ENCODE measurements around the gene PPP1R26. TPM values are rescaled to one million over a fixed set of nuclear protein-coding genes. Genes with fewer than 3 reads are reported as not detected.
A peak's percentile ranks its signal among the peaks of the same experiment; 100 is the strongest.

PPP1R26 gene
- total and polyA plus RNA-seq, 5 donors = 14.5 to 23.8 (median 18.7) TPM

DNA sequence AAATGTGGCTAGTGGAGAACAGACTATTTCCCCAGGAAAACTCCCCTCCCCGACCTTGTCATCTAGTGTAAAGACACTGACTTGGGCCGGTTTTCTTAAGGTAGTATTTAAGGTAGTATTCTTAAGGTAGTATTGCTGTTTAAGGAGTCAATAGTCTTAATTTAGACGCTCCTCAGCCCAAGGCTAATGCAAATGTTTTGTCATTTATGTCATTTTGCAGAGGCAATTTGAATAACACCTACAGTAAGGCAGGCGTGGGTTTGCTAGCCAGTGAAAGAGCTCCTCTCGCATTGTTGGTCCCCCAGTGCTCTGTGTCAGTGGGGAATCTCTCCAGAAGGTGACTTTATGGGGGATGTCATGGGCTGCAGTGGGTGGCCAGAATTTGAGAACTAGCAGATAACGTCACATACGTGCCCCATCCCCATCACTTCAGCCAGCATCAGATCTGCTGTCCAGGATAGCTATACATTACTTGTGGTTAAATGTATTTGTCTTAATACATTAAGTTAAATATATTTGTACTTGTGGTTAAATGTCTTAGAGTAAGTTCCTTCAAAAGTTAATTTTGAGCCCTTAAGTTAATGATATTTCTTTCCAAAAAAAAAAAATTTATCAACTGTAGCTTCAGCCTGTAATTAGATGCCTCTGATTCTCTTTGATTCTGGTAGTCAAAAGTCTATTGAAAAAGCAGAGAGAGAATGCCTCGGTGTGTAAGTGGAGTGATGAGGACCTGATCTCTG lies 2.6 kb downstream of the PPP1R26 start:
- no peaks in the 10 kb centered on the region for H3K27me3 ChIP-seq (ENCODE audit: control insufficient read depth, insufficient read depth)
- intact Hi-C loops (cut with DNase I) = no loop called here
- H3K4me1 ChIP-seq (ENCODE audit: control insufficient read depth, insufficient read depth, low read length) = peaks cover 4% of the 10 kb centered on the region
- H3K9me3 ChIP-seq (ENCODE audit: control insufficient read depth, low read length) = no peaks in the 10 kb centered on the region
- no peak for ATAC-seq
- no peak for DNase-seq
- H3K27ac ChIP-seq (ENCODE audit: low read length) = no peak overlapping the region
- WGBS = 77% methylated on average over 8 of the region's 8 CpGs
- H3K4me3 ChIP-seq (ENCODE audit: low read length) = no peak overlapping the region

DNA sequence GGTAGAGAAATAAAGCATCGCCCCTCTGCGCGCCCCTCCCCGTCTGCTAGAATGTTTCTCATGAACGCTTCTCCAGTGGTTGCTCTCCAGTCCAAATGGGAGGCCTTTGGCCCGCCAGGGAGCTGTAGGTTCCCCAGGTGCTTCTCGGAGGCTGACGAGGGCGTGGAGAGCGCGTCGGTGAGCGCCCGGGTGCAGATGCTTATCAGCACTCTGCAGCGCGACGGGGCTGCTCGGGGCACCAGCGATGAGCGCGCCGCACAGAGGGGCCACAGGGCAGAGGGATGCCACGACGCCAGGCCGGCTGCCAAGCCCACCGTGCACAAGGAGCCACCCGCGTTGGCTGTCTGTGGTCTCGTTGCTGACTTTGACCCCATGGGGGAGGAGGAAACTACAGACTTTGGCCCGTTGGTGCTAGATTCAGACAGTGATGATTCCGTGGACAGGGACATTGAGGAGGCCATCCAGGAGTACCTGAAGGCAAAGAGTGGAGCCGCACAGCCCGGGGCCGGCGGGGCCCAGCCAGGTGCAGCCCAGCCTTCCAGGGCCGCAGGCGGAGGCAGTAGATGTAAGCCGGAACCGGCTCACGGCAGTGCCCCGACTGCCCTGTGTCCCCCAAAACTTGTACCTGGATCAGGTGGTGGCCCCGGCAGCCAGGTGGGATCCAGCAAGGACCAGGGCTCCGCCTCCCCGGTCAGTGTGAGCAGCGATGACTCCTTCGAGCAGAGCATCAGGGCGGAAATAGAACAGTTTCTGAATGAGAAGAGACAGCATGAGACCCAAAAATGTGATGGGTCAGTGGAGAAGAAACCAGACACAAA lies 5.1 kb downstream of the PPP1R26 start:
- 95% methylated on average over 47 of the region's 47 CpGs for WGBS
- ATAC-seq (no peak), DNase-seq (peak in 1 of 3 donors; percentile 37)
- Histone ChIP-seq H3K27me3 (ENCODE audit: control insufficient read depth, insufficient read depth) (no peaks in the 10 kb centered on the region), H3K4me1 (ENCODE audit: control insufficient read depth, insufficient read depth, low read length) (peaks cover 4% of the 10 kb centered on the region), H3K4me3 (ENCODE audit: low read length) (no peak overlapping the region), H3K27ac (ENCODE audit: low read length) (no peak overlapping the region), H3K9me3 (ENCODE audit: control insufficient read depth, low read length) (no peaks in the 10 kb centered on the region)
- intact Hi-C loops (cut with DNase I) = no loop called here

DNA sequence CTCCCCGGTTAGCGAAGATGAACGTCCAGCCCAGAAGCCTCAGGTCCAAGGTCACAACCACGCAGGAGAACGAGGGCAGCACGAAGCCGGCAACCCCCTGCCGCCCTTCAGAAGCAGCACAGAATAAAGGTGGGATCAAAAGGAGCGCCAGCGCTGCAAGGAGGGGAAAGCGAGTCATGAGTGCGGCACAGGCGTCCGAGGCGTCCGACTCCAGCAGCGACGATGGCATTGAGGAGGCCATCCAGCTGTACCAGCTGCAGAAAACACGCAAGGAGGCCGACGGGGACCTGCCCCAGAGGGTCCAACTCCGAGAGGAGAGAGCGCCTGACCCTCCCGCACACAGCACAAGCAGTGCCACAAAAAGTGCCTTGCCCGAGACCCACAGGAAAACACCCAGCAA lies 5.8 kb downstream of the PPP1R26 start:
- Histone ChIP-seq H3K4me1 (ENCODE audit: control insufficient read depth, insufficient read depth, low read length) (peaks cover 4% of the 10 kb centered on the region), H3K9me3 (ENCODE audit: control insufficient read depth, low read length) (no peaks in the 10 kb centered on the region), H3K27ac (ENCODE audit: low read length) (no peak overlapping the region), H3K27me3 (ENCODE audit: control insufficient read depth, insufficient read depth) (no peaks in the 10 kb centered on the region), H3K4me3 (ENCODE audit: low read length) (no peak overlapping the region)
- peak in 1 of 3 donors; percentile 32 for DNase-seq
- ATAC-seq = no peak
- WGBS = 97% methylated on average over 25 of the region's 25 CpGs
- intact Hi-C loops (cut with DNase I) = no loop called here

DNA sequence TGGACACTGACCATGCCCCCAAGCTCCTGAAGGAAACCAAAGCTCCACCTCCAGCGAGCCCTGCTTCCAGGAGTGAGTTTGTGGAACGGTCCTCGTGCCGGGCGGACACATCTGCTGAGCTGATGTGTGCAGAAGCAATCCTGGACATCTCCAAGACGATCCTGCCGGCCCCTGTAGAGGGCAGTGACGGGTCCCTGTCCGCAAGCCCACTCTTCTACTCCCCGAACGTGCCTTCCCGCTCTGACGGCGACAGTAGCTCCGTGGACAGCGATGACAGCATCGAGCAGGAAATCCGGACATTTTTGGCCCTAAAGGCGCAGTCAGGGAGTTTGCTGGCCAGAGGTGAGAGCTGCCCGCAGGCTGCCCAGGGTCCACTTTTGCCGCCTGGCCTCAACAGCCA lies 6.2 kb downstream of the PPP1R26 start:
- DNase-seq = peak in 1 of 3 donors; percentile 29
- H3K27ac ChIP-seq (ENCODE audit: low read length) = no peak overlapping the region
- intact Hi-C loops (cut with DNase I) = no loop called here
- no peaks in the 10 kb centered on the region for H3K9me3 ChIP-seq (ENCODE audit: control insufficient read depth, low read length)
- 85% methylated on average over 21 of the region's 21 CpGs for WGBS
- H3K27me3 ChIP-seq (ENCODE audit: control insufficient read depth, insufficient read depth) = no peaks in the 10 kb centered on the region
- no peak for ATAC-seq
- H3K4me3 ChIP-seq (ENCODE audit: low read length) = no peak overlapping the region
- peaks cover 2% of the 10 kb centered on the region for H3K4me1 ChIP-seq (ENCODE audit: control insufficient read depth, insufficient read depth, low read length)

DNA sequence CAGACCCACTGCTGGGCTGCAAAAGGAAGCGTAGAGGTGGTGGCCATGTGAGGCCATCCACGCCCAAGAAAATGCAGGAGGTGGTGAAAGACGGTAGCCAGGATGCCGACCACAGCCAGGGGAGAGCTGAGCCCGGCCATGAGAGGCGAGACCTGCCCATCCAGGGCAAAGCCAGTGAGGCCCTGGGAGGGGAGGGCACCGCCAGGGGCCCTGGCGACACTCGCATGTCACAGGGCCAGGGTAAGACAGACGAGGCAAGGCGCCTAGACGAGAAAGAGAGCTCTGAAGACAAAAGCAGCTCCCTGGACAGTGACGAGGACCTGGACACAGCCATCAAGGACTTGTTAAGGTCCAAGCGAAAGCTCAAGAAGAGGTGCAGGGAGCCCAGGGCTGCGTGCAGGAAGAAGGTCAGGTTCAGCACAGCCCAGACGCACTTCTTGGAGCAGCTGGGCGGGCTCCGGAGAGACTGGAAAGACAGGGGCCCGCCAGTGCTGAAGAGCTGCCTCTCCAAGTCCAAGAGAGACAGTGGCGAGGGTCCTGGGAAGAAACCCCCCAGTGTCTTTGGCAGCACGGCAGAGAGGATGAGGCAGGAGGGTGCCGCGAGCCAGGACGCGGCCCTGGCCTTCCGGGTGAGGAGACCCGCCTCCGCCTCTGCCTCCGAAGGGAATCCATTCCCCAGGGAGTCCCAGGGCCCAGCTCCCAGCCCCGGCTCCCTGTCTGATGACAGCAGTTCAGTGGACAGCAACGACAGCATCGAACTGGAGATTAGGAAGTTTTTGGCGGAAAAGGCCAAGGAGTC lies 6.9 kb downstream of the PPP1R26 start:
- H3K9me3 ChIP-seq (ENCODE audit: control insufficient read depth, low read length) = no peaks in the 10 kb centered on the region
- WGBS = 85% methylated on average over 33 of the region's 33 CpGs
- H3K27ac ChIP-seq (ENCODE audit: low read length) = no peak overlapping the region
- no peak overlapping the region for H3K4me3 ChIP-seq (ENCODE audit: low read length)
- peak in 1 of 3 donors; percentile 38 for DNase-seq
- intact Hi-C loops (cut with DNase I) = no loop called here
- no peaks in the 10 kb centered on the region for H3K4me1 ChIP-seq (ENCODE audit: control insufficient read depth, insufficient read depth, low read length)
- H3K27me3 ChIP-seq (ENCODE audit: control insufficient read depth, insufficient read depth) = no peaks in the 10 kb centered on the region
- ATAC-seq = no peak

DNA sequence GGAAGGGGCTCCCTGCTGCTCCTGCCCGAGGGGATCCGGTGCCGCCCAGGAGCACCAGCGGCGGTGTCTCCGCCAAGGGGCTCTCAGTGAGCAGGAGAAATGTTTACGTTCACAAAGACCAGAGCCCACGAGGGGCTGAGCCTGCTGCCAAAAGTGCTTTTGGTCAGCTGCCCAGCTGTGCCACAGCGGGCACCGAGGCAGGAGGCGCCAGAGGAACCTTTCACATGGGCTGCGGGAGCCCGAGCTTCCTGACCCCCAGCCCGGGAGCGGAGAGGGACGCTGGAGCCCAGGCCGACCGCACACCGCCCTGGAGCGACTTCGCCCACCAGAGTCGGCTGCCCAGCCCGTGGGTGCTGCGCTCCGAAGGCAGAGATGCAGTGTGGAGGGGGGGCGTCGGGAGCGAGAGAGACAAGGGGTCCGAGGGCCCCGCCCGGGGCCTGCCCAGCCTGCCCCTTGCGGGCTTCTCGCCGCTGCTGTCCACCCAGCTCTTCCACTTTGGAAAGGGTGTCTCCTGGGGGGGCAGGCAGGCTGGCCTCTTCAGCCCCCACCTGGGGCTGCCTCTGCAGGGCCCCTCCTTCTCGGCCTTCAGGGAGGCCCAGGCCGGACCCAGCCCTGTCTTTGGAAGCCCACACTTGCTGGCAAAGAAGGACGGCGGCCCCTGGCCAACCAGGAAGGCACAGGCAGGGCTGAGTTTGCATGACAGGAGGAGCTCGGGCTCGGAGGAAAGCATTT lies 7.9 kb downstream of the PPP1R26 start:
- Histone ChIP-seq H3K4me1 (ENCODE audit: control insufficient read depth, insufficient read depth, low read length) (no peaks in the 10 kb centered on the region), H3K27me3 (ENCODE audit: control insufficient read depth, insufficient read depth) (no peaks in the 10 kb centered on the region), H3K27ac (ENCODE audit: low read length) (no peak overlapping the region), H3K9me3 (ENCODE audit: control insufficient read depth, low read length) (no peaks in the 10 kb centered on the region), H3K4me3 (ENCODE audit: low read length) (no peak overlapping the region)
- WGBS = 93% methylated on average over 40 of the region's 40 CpGs
- DNase-seq (peak in 1 of 3 donors; percentile 64), ATAC-seq (no peak)
- intact Hi-C loops (cut with DNase I) = no loop called here

DNA sequence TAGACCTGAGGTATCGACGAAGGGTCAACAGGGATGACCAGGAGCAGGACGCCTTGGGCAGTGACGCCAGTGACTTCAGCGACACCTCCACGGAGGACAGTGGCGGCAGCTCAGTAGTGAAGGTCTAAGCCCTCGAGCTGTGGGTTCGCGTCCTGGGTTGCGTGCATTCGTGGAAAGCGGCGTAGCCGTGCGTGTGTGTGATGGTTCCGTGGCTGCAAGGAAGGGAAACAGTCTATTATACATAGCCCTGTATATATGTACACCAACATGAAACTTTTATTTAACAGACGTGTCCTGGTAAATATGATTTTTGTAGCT lies 8.4 kb downstream of the PPP1R26 start:
- intact Hi-C loops (cut with DNase I) = no loop called here
- DNase-seq (no peak), ATAC-seq (no peak)
- WGBS = 97% methylated on average over 18 of the region's 18 CpGs
- Histone ChIP-seq H3K9me3 (ENCODE audit: control insufficient read depth, low read length) (no peaks in the 10 kb centered on the region), H3K4me1 (ENCODE audit: control insufficient read depth, insufficient read depth, low read length) (no peaks in the 10 kb centered on the region), H3K27ac (ENCODE audit: low read length) (no peak overlapping the region), H3K4me3 (ENCODE audit: low read length) (no peak overlapping the region), H3K27me3 (ENCODE audit: control insufficient read depth, insufficient read depth) (no peaks in the 10 kb centered on the region)

DNA sequence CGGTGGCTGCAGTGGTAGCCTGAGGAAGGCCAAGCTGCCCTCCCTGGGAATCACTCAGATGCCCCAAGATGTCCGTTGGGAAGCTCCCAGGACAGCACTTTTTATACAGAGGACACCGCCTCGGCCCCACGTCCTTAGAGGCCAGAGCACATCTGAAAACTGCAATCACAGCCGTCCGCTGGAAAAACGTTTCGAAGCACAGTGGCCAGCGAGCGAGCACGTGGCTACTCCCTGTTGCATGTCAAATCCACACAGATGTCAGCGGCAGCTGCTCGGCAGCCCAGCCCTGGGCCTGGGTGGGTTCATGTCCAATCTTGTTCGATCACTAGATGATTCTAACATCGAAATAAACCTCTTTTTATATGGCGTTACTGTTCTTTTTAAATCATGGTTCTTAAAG lies 8.9 kb downstream of the PPP1R26 start:
- intact Hi-C loops (cut with DNase I) = no loop called here
- H3K27me3 ChIP-seq (ENCODE audit: control insufficient read depth, insufficient read depth) = no peaks in the 10 kb centered on the region
- WGBS = 91% methylated on average over 17 of the region's 17 CpGs
- H3K9me3 ChIP-seq (ENCODE audit: control insufficient read depth, low read length) = no peaks in the 10 kb centered on the region
- no peak overlapping the region for H3K4me3 ChIP-seq (ENCODE audit: low read length)
- ATAC-seq (no peak), DNase-seq (peak in 1 of 3 donors; percentile 23)
- no peak overlapping the region for H3K27ac ChIP-seq (ENCODE audit: low read length)
- no peaks in the 10 kb centered on the region for H3K4me1 ChIP-seq (ENCODE audit: control insufficient read depth, insufficient read depth, low read length)

DNA sequence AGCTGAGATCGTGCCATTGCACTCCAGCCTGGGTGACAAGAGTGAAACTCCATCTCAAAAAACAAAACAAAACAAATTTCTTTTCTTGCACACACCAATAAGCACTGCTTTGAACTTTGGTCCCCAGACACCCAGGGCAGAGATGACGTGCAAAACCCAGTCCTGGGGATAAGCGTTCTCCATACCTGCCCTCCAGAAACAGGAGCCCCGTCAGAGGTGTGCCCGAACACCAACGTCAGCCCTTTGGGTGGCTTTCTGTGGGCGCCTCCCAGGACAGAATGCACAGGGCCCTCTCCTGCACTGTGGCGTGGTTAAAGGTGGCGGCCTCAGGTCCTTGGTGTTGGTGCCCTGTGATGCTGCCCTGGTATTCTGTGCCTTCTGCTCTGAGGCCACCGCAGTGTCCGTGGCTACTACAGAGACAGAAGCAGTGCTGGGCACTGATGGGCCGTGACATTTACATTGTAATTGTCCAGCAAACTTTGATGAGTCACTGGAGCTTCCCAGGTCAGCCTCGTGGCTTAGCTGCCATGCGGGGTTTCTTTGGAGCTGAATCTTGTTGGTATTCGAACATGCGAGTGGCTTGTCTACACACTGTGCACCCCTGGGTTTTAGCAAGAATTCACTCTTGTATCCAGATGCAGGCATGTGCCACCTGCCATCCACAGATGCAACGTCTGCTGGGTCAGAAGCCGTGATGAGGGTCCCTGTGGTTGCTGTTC lies 9.8 kb downstream of the PPP1R26 start:
- WGBS = 90% methylated on average over 18 of the region's 18 CpGs
- Histone ChIP-seq H3K4me3 (ENCODE audit: low read length) (no peak overlapping the region), H3K27me3 (ENCODE audit: control insufficient read depth, insufficient read depth) (no peaks in the 10 kb centered on the region), H3K27ac (ENCODE audit: low read length) (no peak overlapping the region), H3K9me3 (ENCODE audit: control insufficient read depth, low read length) (no peaks in the 10 kb centered on the region), H3K4me1 (ENCODE audit: control insufficient read depth, insufficient read depth, low read length) (no peaks in the 10 kb centered on the region)
- ATAC-seq (no peak), DNase-seq (peak in 1 of 3 donors; percentile 18)
- intact Hi-C loops (cut with DNase I) = no loop called here

DNA sequence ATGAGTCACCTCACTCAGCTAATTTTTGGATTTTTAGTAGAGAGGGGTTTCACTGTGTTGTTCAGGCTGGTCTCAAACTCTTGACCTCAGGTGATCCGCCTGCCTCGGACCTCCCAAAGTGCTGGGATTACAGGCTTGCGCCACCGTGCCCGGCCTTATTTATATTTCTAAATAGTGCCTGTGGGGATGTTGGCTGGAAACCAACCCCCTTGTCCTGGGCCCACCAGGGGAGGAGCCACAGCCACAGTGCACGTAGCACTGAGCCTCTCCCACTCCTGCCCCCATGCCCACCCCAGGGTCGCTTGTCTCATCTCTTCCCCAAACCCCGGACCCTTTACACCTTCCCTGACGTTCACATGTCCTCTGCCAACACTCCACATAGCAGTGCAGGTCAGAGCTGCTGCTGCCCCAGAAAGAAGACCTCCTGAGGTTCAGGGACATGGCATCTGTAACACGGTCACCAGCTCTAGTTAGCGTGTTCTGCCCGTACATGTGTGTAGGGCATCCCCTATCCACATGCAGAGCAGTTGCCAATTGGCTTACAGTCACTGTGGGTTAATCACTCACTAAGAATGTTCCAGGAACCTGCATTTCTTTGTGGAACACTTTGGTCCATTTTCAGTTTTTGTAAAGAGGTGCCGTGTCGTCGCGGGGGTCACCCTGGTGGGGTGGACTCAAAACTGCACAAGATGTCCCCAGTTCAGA lies 10.7 kb downstream of the PPP1R26 start:
- WGBS = 89% methylated on average over 16 of the region's 16 CpGs
- no peak overlapping the region for H3K4me3 ChIP-seq (ENCODE audit: low read length)
- no peaks in the 10 kb centered on the region for H3K9me3 ChIP-seq (ENCODE audit: control insufficient read depth, low read length)
- no peaks in the 10 kb centered on the region for H3K27me3 ChIP-seq (ENCODE audit: control insufficient read depth, insufficient read depth)
- no peak overlapping the region for H3K27ac ChIP-seq (ENCODE audit: low read length)
- peak in 1 of 2 donors; percentile 22 for ATAC-seq
- intact Hi-C loops (cut with DNase I) = no loop called here
- no peaks in the 10 kb centered on the region for H3K4me1 ChIP-seq (ENCODE audit: control insufficient read depth, insufficient read depth, low read length)
- no peak for DNase-seq

Measured in right cardiac atrium (tissue), 5 donors.